Activated T-helper 1 cell treated with anti-CD3 and anti-CD28 coated beads, Interleukin-12 subunit alpha, Interleukin-12 subunit beta, Interleukin-2, Interleukin-4 antibody, amounts not matched to agents 30 ng/mL and 10 ng/mL and 1 ng/mL, durations not matched to agents 14 hours and 24 hours and 36 hours (primary cell): Measurements from ENCODE around the gene COL23A1. TPM values are rescaled to one million over a fixed set of nuclear protein-coding genes. Genes with fewer than 3 reads are reported as not detected.
A peak's percentile ranks its signal among the peaks of the same experiment; 100 is the strongest.

Experiments used
- DNase-seq: peaks from one replicate; pipeline ENCODE4 v3.0.0; 2021; ENCODE audit warnings: low spot score
- H3K27ac Mint-ChIP-seq: one replicate; pipeline ENCODE4 v1.8.0; 2021; ENCODE audit warnings: mild to moderate bottlenecking, mixed read lengths
- H3K27me3 Mint-ChIP-seq: one replicate; pipeline ENCODE4 v1.8.0; 2022; ENCODE audit warnings: mild to moderate bottlenecking, moderate library complexity, mixed read lengths; ENCODE audit not compliant: insufficient read depth
- H3K36me3 Mint-ChIP-seq: one replicate; pipeline ENCODE4 v1.8.0; 2021; ENCODE audit warnings: low read depth, mixed read lengths
- H3K4me1 Mint-ChIP-seq: one replicate; pipeline ENCODE4 v1.8.0; 2021; ENCODE audit warnings: low read depth, mixed read lengths
- H3K4me3 Mint-ChIP-seq: one replicate; pipeline ENCODE4 v1.8.0; 2021; ENCODE audit warnings: mild to moderate bottlenecking, moderate library complexity, mixed read lengths
- H3K9me3 Mint-ChIP-seq: one replicate; pipeline ENCODE4 v1.8.0; 2021; ENCODE audit warnings: mixed read lengths
- intact Hi-C: fragments of 100-400 bp; cut with micrococcal nuclease; formaldehyde crosslinking; loops from one replicate; pipeline ENCODE4 v1.15.1; 2024
- total RNA-seq: library from RNA; stranded (reverse); gene quantifications from 2 replicates; pipeline ENCODE4 v1.2.3, GENCODE V29; 2022

Gene COL23A1
- total RNA-seq, 1 donor from 2014 or later, result not detected

- intact Hi-C loops, result no loop called here
- peaks cover 67% of the 10 kb centered on the region for H3K36me3 Mint-ChIP-seq
- peaks cover 45% of the 10 kb centered on the region for H3K4me1 Mint-ChIP-seq
- H3K9me3 Mint-ChIP-seq, result no peaks in the 10 kb centered on the region
- H3K27me3 Mint-ChIP-seq, result no peaks in the 10 kb centered on the region
- DNase-seq, result no peak
- peak overlapping the region; percentile 36 for H3K27ac Mint-ChIP-seq
- no peak overlapping the region for H3K4me3 Mint-ChIP-seq
Measured at GRCh38 chr5:178227929-178228328, 362.3 kb downstream of the COL23A1 start.

DNA sequence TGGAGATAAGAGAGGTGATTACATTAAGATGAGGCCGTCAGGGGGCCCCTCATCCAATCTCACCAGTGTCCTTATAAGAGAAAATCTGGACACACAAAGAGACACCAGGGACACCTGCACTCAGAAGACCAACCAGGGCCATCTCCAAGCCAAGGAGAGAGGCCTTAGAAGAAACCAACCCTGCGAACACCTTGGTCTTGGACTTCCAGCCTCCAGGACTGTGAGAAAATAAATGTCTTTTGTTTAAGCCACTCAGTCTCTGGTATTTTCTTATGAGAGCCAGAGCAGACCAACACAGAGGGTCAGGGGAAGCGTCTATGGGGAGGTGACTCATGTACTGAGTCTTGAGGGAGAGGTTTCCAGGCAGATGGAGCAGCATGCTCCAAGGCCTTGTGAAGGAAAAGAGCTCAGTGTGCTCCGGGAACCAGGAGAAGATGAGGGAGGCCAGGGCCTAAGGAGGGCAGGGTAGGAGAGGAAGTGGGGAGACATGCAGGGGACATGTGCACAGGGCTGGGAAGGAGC is 363.0 kb downstream of the COL23A1 start:
- intact Hi-C loops, result no loop called here
- no peak for DNase-seq
- H3K27me3 Mint-ChIP-seq, result no peaks in the 10 kb centered on the region
- H3K27ac Mint-ChIP-seq, result peak overlapping the region; percentile 25
- H3K4me1 Mint-ChIP-seq, result peaks cover 46% of the 10 kb centered on the region
- H3K9me3 Mint-ChIP-seq, result no peaks in the 10 kb centered on the region
- peak overlapping the region; percentile 13 for H3K4me3 Mint-ChIP-seq
- H3K36me3 Mint-ChIP-seq, result peaks cover 67% of the 10 kb centered on the region

DNA sequence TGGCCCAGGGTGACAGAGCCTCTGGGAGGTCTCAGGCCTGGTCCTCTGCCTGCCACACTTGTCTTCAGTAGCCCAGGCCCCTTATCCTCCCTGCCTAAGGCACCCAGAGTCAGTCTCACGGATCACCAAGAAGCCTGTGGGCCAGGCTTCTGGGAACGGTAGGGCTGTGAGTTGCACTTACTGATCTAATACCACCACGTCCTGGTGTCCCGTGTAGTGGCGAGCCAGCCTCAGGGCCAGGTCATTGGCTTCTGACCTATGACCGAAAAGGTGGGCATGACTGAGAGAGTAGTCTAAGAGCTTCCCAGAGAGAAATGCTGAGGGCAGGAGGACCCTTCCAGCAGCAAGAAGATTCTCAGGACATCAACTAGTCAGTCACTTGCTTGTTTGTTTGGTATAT is 365.0 kb downstream of the COL23A1 start:
- intact Hi-C loops, result no loop called here
- H3K9me3 Mint-ChIP-seq, result no peaks in the 10 kb centered on the region
- H3K4me3 Mint-ChIP-seq, result no peak overlapping the region
- peaks cover 63% of the 10 kb centered on the region for H3K36me3 Mint-ChIP-seq
- H3K27me3 Mint-ChIP-seq, result no peaks in the 10 kb centered on the region
- DNase-seq, result no peak
- H3K27ac Mint-ChIP-seq, result no peak overlapping the region
- peaks cover 51% of the 10 kb centered on the region for H3K4me1 Mint-ChIP-seq

GRCh38 chr5:178224403-178224802 is 365.8 kb downstream of the COL23A1 start:
- no peak overlapping the region for H3K27ac Mint-ChIP-seq
- peaks cover 43% of the 10 kb centered on the region for H3K4me1 Mint-ChIP-seq
- H3K9me3 Mint-ChIP-seq, result no peaks in the 10 kb centered on the region

GRCh38 chr5:178223828-178224335 is 366.3 kb downstream of the COL23A1 start:
- Mint-ChIP-seq H3K27ac (peak overlapping the region; percentile 20), H3K9me3 (no peaks in the 10 kb centered on the region), H3K27me3 (no peaks in the 10 kb centered on the region)

More at GRCh38 chr5:178224403-178224802, 365.8 kb downstream of the COL23A1 start:
- no peak for DNase-seq
- intact Hi-C loops, result no loop called here
- peaks cover 56% of the 10 kb centered on the region for H3K36me3 Mint-ChIP-seq
- H3K4me3 Mint-ChIP-seq, result no peak overlapping the region
- H3K27me3 Mint-ChIP-seq, result no peaks in the 10 kb centered on the region

GRCh38 chr5:178223196-178223773 is 366.9 kb downstream of the COL23A1 start:
- Mint-ChIP-seq H3K9me3 (no peaks in the 10 kb centered on the region), H3K27ac (peak overlapping the region; percentile 67), H3K4me3 (no peak overlapping the region), H3K27me3 (no peaks in the 10 kb centered on the region), H3K4me1 (peaks cover 40% of the 10 kb centered on the region), H3K36me3 (peaks cover 57% of the 10 kb centered on the region)
- intact Hi-C loops, result no loop called here
- no peak for DNase-seq

More at GRCh38 chr5:178223828-178224335, 366.3 kb downstream of the COL23A1 start:
- no peak for DNase-seq
- peaks cover 54% of the 10 kb centered on the region for H3K36me3 Mint-ChIP-seq
- no peak overlapping the region for H3K4me3 Mint-ChIP-seq
- intact Hi-C loops, result no loop called here
- peaks cover 40% of the 10 kb centered on the region for H3K4me1 Mint-ChIP-seq

DNA sequence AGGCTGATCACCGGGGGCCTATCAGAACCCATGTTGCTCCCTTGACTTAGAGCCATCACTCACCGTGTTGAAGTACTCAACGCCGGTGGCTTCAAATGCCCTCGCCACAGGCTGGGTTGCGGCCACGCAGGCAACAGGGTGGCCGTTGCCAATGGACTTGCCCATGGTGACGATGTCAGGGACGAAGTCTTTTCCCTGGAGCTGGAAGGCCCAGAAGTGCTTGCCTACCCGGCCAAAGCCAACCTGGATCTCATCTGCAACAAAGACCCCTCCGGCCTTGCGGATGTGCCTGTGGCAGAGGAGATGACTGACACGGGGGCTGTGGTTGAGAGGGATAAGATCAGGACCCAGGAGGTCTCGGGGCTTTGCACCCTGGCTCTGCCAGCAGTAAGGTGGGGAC is 367.9 kb downstream of the COL23A1 start:
- no peaks in the 10 kb centered on the region for H3K27me3 Mint-ChIP-seq
- intact Hi-C loops, result no loop called here
- no peak for DNase-seq
- peaks cover 49% of the 10 kb centered on the region for H3K36me3 Mint-ChIP-seq
- no peak overlapping the region for H3K27ac Mint-ChIP-seq
- H3K4me3 Mint-ChIP-seq, result no peak overlapping the region
- no peaks in the 10 kb centered on the region for H3K9me3 Mint-ChIP-seq
- peaks cover 30% of the 10 kb centered on the region for H3K4me1 Mint-ChIP-seq

DNA sequence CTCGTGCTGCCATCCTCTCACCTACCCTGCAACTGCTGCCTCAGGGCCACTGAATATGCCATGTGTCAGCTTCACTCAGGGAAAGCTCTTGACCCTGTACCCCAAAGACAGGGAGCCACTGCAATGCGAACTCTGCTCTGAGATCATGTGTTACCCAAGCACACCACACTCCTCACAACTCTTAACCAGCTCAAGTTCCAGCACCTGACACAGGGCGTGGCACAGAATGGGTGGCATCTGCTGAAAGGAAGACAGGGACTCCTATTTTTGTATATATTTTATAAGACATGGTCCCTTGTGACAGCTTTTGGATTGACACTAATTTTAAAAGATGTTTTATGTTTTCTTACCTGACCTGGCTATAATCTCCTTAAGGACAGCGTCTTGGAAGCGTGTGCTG is 368.3 kb downstream of the COL23A1 start:
- Mint-ChIP-seq H3K9me3 (no peaks in the 10 kb centered on the region), H3K4me3 (no peak overlapping the region), H3K27ac (peak overlapping the region; percentile 79), H3K27me3 (no peaks in the 10 kb centered on the region), H3K4me1 (peaks cover 26% of the 10 kb centered on the region), H3K36me3 (peaks cover 45% of the 10 kb centered on the region)
- DNase-seq, result no peak
- intact Hi-C loops, result no loop called here

DNA sequence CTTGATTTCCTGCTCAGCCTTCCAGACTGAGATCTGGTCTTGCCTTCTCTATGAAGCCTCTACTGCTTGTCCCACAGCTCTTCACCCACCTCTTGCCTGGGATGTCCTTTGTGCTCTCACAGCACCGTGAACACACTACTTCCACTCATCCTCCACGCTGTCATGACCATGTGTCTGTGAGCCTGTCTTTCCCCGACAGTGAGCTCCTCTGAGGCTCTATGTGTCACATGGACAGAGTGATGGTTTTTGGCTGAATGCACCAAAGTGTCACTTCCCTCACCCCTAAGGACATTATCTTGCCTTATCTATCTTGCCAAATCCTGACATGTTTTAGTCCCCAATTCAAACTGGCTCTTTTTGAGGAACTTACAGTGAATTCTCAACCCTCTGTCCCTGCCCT is 368.9 kb downstream of the COL23A1 start:
- Mint-ChIP-seq H3K27ac (peak overlapping the region; percentile 79), H3K27me3 (no peaks in the 10 kb centered on the region), H3K4me1 (peaks cover 25% of the 10 kb centered on the region), H3K36me3 (peaks cover 45% of the 10 kb centered on the region), H3K4me3 (no peak overlapping the region), H3K9me3 (no peaks in the 10 kb centered on the region)
- intact Hi-C loops, result no loop called here
- DNase-seq, result no peak

- peaks cover 43% of the 10 kb centered on the region for H3K36me3 Mint-ChIP-seq
- DNase-seq, result no peak
- H3K27ac Mint-ChIP-seq, result no peak overlapping the region
- H3K27me3 Mint-ChIP-seq, result no peaks in the 10 kb centered on the region
- intact Hi-C loops, result no loop called here
- no peaks in the 10 kb centered on the region for H3K9me3 Mint-ChIP-seq
- no peak overlapping the region for H3K4me3 Mint-ChIP-seq
- H3K4me1 Mint-ChIP-seq, result peaks cover 32% of the 10 kb centered on the region
Measured at GRCh38 chr5:178218827-178219226, 371.4 kb downstream of the COL23A1 start.

GRCh38 chr5:178218237-178218776 is 371.9 kb downstream of the COL23A1 start:
- Mint-ChIP-seq H3K27me3 (no peaks in the 10 kb centered on the region), H3K36me3 (peaks cover 42% of the 10 kb centered on the region), H3K4me3 (no peak overlapping the region), H3K9me3 (no peaks in the 10 kb centered on the region), H3K4me1 (peaks cover 37% of the 10 kb centered on the region), H3K27ac (no peak overlapping the region)
- intact Hi-C loops, result no loop called here
- DNase-seq, result no peak

- Mint-ChIP-seq H3K36me3 (peaks cover 50% of the 10 kb centered on the region), H3K4me1 (peaks cover 34% of the 10 kb centered on the region), H3K27me3 (no peaks in the 10 kb centered on the region), H3K27ac (no peak overlapping the region), H3K4me3 (no peak overlapping the region), H3K9me3 (no peaks in the 10 kb centered on the region)
- intact Hi-C loops, result no loop called here
- DNase-seq, result no peak
Measured at GRCh38 chr5:178216779-178217178, 373.4 kb downstream of the COL23A1 start.

GRCh38 chr5:178216088-178216534 is 374.1 kb downstream of the COL23A1 start:
- Mint-ChIP-seq H3K36me3 (peaks cover 49% of the 10 kb centered on the region), H3K4me3 (no peak overlapping the region), H3K27me3 (no peaks in the 10 kb centered on the region), H3K9me3 (no peaks in the 10 kb centered on the region), H3K4me1 (peaks cover 28% of the 10 kb centered on the region), H3K27ac (peak overlapping the region; percentile 41)
- DNase-seq, result no peak
- intact Hi-C loops, result no loop called here
